ENCODE data around the gene LIF. TPM values are rescaled to one million over a fixed set of nuclear protein-coding genes. Genes with fewer than 3 reads are reported as not detected.
A peak's percentile ranks its signal among the peaks of the same experiment; 100 is the strongest.

The LIF gene
- total and polyA plus RNA-seq, 7 donors = 0.28 to 10.3 (median 1.6) TPM

- no peaks in the 10 kb centered on the region for H3K9me3 ChIP-seq
- peak overlapping the region in 1 of 4 donors; percentile 62 for H3K27ac ChIP-seq
- DNase-seq = no peak
- WGBS, 2 donors = 88% methylated on average over 19 of the region's 19 CpGs
- intact Hi-C loops (cut with DNase I) = no loop called here
- TF ChIP-seq POLR2A (IDR thresholded peaks at IDR 0.05) = no peak
- no peak for TF ChIP-seq POLR2AphosphoS5 (IDR thresholded peaks at IDR 0.05)
- no peak for TF ChIP-seq CTCF (IDR thresholded peaks at IDR 0.05)
- no peak for TF ChIP-seq EP300 (IDR thresholded peaks at IDR 0.05)
- H3K4me1 ChIP-seq = peaks cover 0 to 48% (median 20%) of the 10 kb centered on the region in 4 donors
- H3K36me3 ChIP-seq = no peaks in the 10 kb centered on the region
- H3K27me3 ChIP-seq = no peaks in the 10 kb centered on the region
- H3K4me3 ChIP-seq = no peak overlapping the region
Observed at GRCh38 chr22:30210235-30210909, 36.2 kb downstream of the LIF start.

GRCh38 chr22:30209642-30210041 is 36.9 kb downstream of the LIF start:
- no peaks in the 10 kb centered on the region for H3K9me3 ChIP-seq
- no peak overlapping the region for H3K4me3 ChIP-seq
- H3K4me1 ChIP-seq = peaks cover 0 to 55% (median 28%) of the 10 kb centered on the region in 4 donors
- H3K27me3 ChIP-seq = no peaks in the 10 kb centered on the region
- intact Hi-C loops (cut with DNase I) = no loop called here
- 94 to 95% methylated on average over 6 of the region's 6 CpGs for WGBS, 2 donors
- no peaks in the 10 kb centered on the region for H3K36me3 ChIP-seq
- DNase-seq = no peak
- TF ChIP-seq POLR2AphosphoS5 (IDR thresholded peaks at IDR 0.05) (no peak), CTCF (IDR thresholded peaks at IDR 0.05) (no peak), POLR2A (IDR thresholded peaks at IDR 0.05) (no peak), EP300 (IDR thresholded peaks at IDR 0.05) (no peak)
- H3K27ac ChIP-seq = peak overlapping the region; percentile 62 to 80 (median 73)

GRCh38 chr22:30208631-30209603 is 37.6 kb downstream of the LIF start:
- intact Hi-C loops (cut with DNase I) = no loop called here
- no peaks in the 10 kb centered on the region for H3K9me3 ChIP-seq
- no peaks in the 10 kb centered on the region for H3K36me3 ChIP-seq
- no peak overlapping the region for H3K4me3 ChIP-seq
- peak; percentile 89 for DNase-seq
- H3K27ac ChIP-seq = peak overlapping the region; percentile 62 to 80 (median 73)
- no peak for TF ChIP-seq CTCF (IDR thresholded peaks at IDR 0.05)
- no peak for TF ChIP-seq EP300 (IDR thresholded peaks at IDR 0.05)
- no peak for TF ChIP-seq POLR2A (IDR thresholded peaks at IDR 0.05)
- peak in 3 of 4 donors; percentile 52 to 59 (median 54) for TF ChIP-seq POLR2AphosphoS5 (IDR thresholded peaks at IDR 0.05)
- peaks cover 0 to 62% (median 32%) of the 10 kb centered on the region in 4 donors for H3K4me1 ChIP-seq
- WGBS, 2 donors = 69 to 82% methylated on average over 26 of the region's 26 CpGs
- no peaks in the 10 kb centered on the region for H3K27me3 ChIP-seq

GRCh38 chr22:30206944-30207343 is 39.6 kb downstream of the LIF start:
- H3K36me3 ChIP-seq = no peaks in the 10 kb centered on the region
- H3K4me3 ChIP-seq = no peak overlapping the region
- 61 to 68% methylated on average over 16 of the region's 16 CpGs for WGBS, 2 donors
- H3K4me1 ChIP-seq = peaks cover 0 to 52% (median 32%) of the 10 kb centered on the region in 4 donors
- intact Hi-C loops (cut with DNase I) = no loop called here
- peak in 1 of 4 donors; percentile 45 for TF ChIP-seq POLR2AphosphoS5 (IDR thresholded peaks at IDR 0.05)
- no peak for TF ChIP-seq POLR2A (IDR thresholded peaks at IDR 0.05)
- DNase-seq = peak; percentile 82
- H3K27me3 ChIP-seq = no peaks in the 10 kb centered on the region
- H3K9me3 ChIP-seq = no peaks in the 10 kb centered on the region
- H3K27ac ChIP-seq = peak overlapping the region in 3 of 4 donors; percentile 60 to 80 (median 79)
